MCF 10A (cell line): ENCODE data around the gene MYO15A. TPM values are rescaled to one million over a fixed set of nuclear protein-coding genes. Genes with fewer than 3 reads are reported as not detected.

Experiments used
- BruUV-seq: library from RNA; stranded (reverse); fragments of 400-500 nt; replicated peaks from 2 replicates; lab custom pipeline; 2021; lab: Mats Ljungman, UMichigan
- CTCF ChIA-PET: fragments of 300-600 bp; sonication (Branson Sonifier 250); formaldehyde crosslinking; extraction: SDS; loops from one replicate; lab custom pipeline; 2021; ENCODE audit warnings: antibody characterized with exemption, inconsistent platforms; lab: Yijun Ruan, JAX
- POLR2A ChIA-PET: fragments of 300-600, 350-650 bp; sonication (Branson Sonifier 250); formaldehyde crosslinking; extraction: SDS; loops from one replicate; lab custom pipeline; 2020; ENCODE audit warnings: antibody characterized with exemption, inconsistent platforms; lab: Yijun Ruan, JAX
- DNase-seq: peaks from one replicate; pipeline ENCODE4 v3.0.0-alpha.2; 2018; ENCODE audit not compliant: unreplicated experiment
- H3K27ac Mint-ChIP-seq: one replicate; pipeline ENCODE4 v1.8.0; 2022; ENCODE audit warnings: mild to moderate bottlenecking, low read depth, mixed read lengths; ENCODE audit not compliant: unreplicated experiment
- H3K27me3 Mint-ChIP-seq: one replicate; pipeline ENCODE4 v1.8.0; 2022; ENCODE audit warnings: mixed read lengths; ENCODE audit not compliant: insufficient read depth, unreplicated experiment
- H3K36me3 Mint-ChIP-seq: one replicate; pipeline ENCODE4 v1.8.0; 2022; ENCODE audit warnings: mild to moderate bottlenecking, moderate library complexity, mixed read lengths; ENCODE audit not compliant: insufficient read depth, unreplicated experiment
- H3K4me1 Mint-ChIP-seq: one replicate; pipeline ENCODE4 v1.8.0; 2022; ENCODE audit warnings: mixed read lengths; ENCODE audit not compliant: insufficient read depth, unreplicated experiment
- H3K4me3 Mint-ChIP-seq: one replicate; pipeline ENCODE4 v1.8.0; 2022; ENCODE audit warnings: mild to moderate bottlenecking, moderate library complexity, mixed read lengths; ENCODE audit not compliant: unreplicated experiment
- H3K9me3 Mint-ChIP-seq: one replicate; pipeline ENCODE4 v1.8.0; 2022; ENCODE audit warnings: mixed read lengths; ENCODE audit not compliant: unreplicated experiment
- intact Hi-C: fragments of 100-400 bp; cut with micrococcal nuclease; formaldehyde crosslinking; loops from 2 replicates; pipeline ENCODE4 v1.14.1; 2022
- total RNA-seq: library from RNA; stranded (reverse); gene quantifications from 2 replicates; pipeline ENCODE4 v1.2.3, GENCODE V29; 2022
- TF ChIP-seq, protein P1 (sequence below): fragments of 200-600 bp; IDR thresholded peaks from one replicate; pipeline ENCODE4 v1.8.0; 2022; ENCODE audit warnings: antibody characterized with exemption, mild to moderate bottlenecking; ENCODE audit not compliant: unreplicated experiment

The MYO15A gene
- total RNA-seq, 1 experiment from 2014 or later = 1.1 TPM

DNA sequence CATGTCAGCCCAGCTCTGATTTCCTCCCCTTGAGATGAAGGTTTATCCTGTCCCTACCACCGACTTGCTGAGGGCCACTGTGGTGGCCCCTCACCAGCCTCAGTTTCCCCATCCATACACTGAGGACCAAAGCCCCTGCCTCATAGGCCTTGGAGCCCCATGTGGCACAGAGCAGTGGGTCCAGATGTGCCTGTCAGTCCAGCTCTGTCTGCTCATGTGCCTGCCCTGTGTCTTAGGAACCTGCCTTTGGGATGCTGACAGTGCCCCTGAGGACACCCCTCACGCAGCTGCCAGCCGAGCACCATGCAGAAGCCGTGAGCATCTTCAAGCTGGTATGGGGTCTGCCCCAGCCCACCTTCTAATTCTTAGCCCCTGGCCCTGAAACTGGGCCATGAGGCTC is 35.7 kb downstream of the MYO15A start:
- H3K27me3 Mint-ChIP-seq = no peaks in the 10 kb centered on the region
- ChIA-PET POLR2A (interaction anchor here (1.0 kb wide), 1 partner anchor 36 kb away, joined by 4 read pairs; no protein-coding TSS in a partner anchor), CTCF (no interaction called here)
- H3K9me3 Mint-ChIP-seq = no peaks in the 10 kb centered on the region
- BruUV-seq = no TSS peak
- H3K4me1 Mint-ChIP-seq = no peaks in the 10 kb centered on the region
- H3K27ac Mint-ChIP-seq = no peak overlapping the region
- no peak overlapping the region for H3K4me3 Mint-ChIP-seq
- no peak for DNase-seq
- no peaks in the 10 kb centered on the region for H3K36me3 Mint-ChIP-seq
- intact Hi-C loops = loop anchor here (10.0 kb wide), 1 partner anchor 71 kb away; no protein-coding TSS in a partner anchor
- TF ChIP-seq, protein P1, sequence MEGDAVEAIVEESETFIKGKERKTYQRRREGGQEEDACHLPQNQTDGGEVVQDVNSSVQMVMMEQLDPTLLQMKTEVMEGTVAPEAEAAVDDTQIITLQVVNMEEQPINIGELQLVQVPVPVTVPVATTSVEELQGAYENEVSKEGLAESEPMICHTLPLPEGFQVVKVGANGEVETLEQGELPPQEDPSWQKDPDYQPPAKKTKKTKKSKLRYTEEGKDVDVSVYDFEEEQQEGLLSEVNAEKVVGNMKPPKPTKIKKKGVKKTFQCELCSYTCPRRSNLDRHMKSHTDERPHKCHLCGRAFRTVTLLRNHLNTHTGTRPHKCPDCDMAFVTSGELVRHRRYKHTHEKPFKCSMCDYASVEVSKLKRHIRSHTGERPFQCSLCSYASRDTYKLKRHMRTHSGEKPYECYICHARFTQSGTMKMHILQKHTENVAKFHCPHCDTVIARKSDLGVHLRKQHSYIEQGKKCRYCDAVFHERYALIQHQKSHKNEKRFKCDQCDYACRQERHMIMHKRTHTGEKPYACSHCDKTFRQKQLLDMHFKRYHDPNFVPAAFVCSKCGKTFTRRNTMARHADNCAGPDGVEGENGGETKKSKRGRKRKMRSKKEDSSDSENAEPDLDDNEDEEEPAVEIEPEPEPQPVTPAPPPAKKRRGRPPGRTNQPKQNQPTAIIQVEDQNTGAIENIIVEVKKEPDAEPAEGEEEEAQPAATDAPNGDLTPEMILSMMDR = no peak

DNA sequence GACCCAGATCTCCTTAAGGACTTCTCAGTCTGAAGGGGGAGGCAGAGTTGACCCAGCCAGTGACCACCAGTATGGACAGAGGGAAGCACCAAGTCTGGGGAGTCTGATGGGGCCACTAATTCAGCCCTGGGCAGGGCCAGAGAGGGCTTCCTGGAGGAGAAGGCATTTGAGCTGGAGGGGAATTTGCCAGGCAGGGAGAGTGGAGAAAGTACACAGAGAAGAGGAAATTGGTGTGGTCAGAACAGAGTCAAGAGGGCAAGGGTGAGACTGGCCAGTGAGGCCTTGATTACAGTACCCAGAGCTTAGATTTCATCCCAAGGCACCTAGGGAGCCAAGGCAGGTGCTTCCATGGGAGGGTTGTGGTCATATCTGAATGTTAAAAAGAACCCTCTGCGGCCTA is 36.3 kb downstream of the MYO15A start:
- CTCF ChIA-PET = no interaction called here
- H3K27ac Mint-ChIP-seq = no peak overlapping the region
- no TSS peak for BruUV-seq
- POLR2A ChIA-PET = interaction anchor here (1.1 kb wide), 1 partner anchor 11 kb away, joined by 5 read pairs; no protein-coding TSS in a partner anchor
- intact Hi-C loops = loop anchor here (10.0 kb wide), 1 partner anchor 70 kb away; no protein-coding TSS in a partner anchor
- TF ChIP-seq, protein P1 = no peak
- H3K27me3 Mint-ChIP-seq = no peaks in the 10 kb centered on the region
- no peak for DNase-seq
- no peak overlapping the region for H3K4me3 Mint-ChIP-seq
- H3K36me3 Mint-ChIP-seq = no peaks in the 10 kb centered on the region
- no peaks in the 10 kb centered on the region for H3K9me3 Mint-ChIP-seq
- H3K4me1 Mint-ChIP-seq = no peaks in the 10 kb centered on the region

DNA sequence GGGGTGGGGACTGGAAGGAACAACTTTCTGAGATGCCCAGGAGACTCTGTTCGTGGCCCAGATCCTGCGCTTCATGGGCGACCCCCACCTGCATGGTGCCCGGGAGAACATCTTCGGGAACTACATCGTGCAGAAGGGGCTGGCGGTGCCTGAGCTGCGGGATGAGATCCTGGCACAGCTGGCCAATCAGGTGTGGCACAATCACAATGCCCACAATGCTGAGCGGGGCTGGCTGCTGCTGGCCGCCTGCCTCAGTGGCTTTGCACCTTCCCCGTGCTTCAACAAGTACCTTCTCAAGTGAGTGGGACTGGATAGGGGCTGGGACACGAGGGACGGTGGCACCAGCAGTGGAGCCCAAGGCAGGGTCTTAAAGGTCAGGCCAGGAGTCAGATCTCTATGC is 37.3 kb downstream of the MYO15A start:
- TF ChIP-seq, protein P1 = no peak
- intact Hi-C loops = loop anchor here (10.0 kb wide), 1 partner anchor 69 kb away; no protein-coding TSS in a partner anchor
- POLR2A ChIA-PET = interaction anchor here (1.0 to 1.1 kb wide), 2 partner anchors 10 to 37 kb away, joined by 3 to 5 read pairs; partner anchors contain the start of gene ALKBH5

DNA sequence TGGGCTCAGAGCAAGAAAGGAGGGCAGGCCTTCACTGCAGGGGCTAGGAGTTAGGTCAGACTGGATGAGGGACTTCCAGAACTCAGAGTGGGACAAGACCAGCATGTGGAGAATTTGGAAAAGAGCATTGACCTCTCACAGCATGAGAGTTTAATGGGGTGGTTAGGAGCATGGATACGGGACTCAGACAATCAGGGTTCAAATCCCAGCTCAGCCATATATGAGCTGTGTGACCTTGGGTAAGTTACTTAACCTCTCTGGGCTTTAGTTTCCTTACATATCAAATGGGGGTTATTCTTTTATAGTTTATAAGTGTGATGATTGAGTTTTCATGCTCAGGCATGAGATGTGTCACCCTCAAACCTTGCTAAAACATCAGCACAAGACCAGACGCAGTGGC is 37.7 kb downstream of the MYO15A start:
- TF ChIP-seq, protein P1 = no peak
- Mint-ChIP-seq H3K27ac (no peak overlapping the region), H3K9me3 (no peaks in the 10 kb centered on the region), H3K4me1 (no peaks in the 10 kb centered on the region), H3K4me3 (no peak overlapping the region), H3K36me3 (no peaks in the 10 kb centered on the region), H3K27me3 (no peaks in the 10 kb centered on the region)
- no peak for DNase-seq
- CTCF ChIA-PET = interaction anchor here (1.3 kb wide), 1 partner anchor 71 kb away, joined by 3 read pairs; no protein-coding TSS in a partner anchor
- intact Hi-C loops = loop anchor here (10.0 kb wide), 1 partner anchor 69 kb away; no protein-coding TSS in a partner anchor
- POLR2A ChIA-PET = interaction anchor here (1.0 to 1.1 kb wide), 2 partner anchors 12 to 37 kb away, joined by 3 to 4 read pairs; partner anchors contain the start of gene ALKBH5
- BruUV-seq = no TSS peak

More for the DNA sequence above, 37.3 kb downstream of the MYO15A start:
- no peak for DNase-seq
- BruUV-seq = no TSS peak
- H3K27me3 Mint-ChIP-seq = no peaks in the 10 kb centered on the region
- H3K27ac Mint-ChIP-seq = no peak overlapping the region
- H3K9me3 Mint-ChIP-seq = no peaks in the 10 kb centered on the region
- CTCF ChIA-PET = interaction anchor here (1.3 kb wide), 1 partner anchor 72 kb away, joined by 3 read pairs; no protein-coding TSS in a partner anchor
- H3K4me1 Mint-ChIP-seq = no peaks in the 10 kb centered on the region
- H3K4me3 Mint-ChIP-seq = no peak overlapping the region
- H3K36me3 Mint-ChIP-seq = no peaks in the 10 kb centered on the region
